HEK293 (cell line): ENCODE measurements around the gene UBA6.

Experiments used
- BCL11A ChIP-seq: fragments of 450-650 bp; formaldehyde crosslinking; IDR thresholded peaks from 2 replicates; pipeline ENCODE4 v1.5.1; 2016; ENCODE audit warnings: low read depth, missing biosample characterization, missing genetic modification characterization
- GLI4 ChIP-seq: fragments of 450-650 bp; formaldehyde crosslinking; IDR thresholded peaks from 2 replicates; pipeline ENCODE4 v1.5.1; 2016; ENCODE audit warnings: missing biosample characterization, missing genetic modification characterization
- RBAK ChIP-seq: fragments of 450-650 bp; formaldehyde crosslinking; IDR thresholded peaks from 2 replicates; pipeline ENCODE4 v1.5.1; 2016; ENCODE audit warnings: missing biosample characterization, missing genetic modification characterization
- ZBTB7A ChIP-seq: fragments of 450-650 bp; formaldehyde crosslinking; IDR thresholded peaks from 2 replicates; pipeline ENCODE4 v1.5.1; 2016; ENCODE audit warnings: low read depth, missing biosample characterization, missing genetic modification characterization
- ZNF473 ChIP-seq: fragments of 450-650 bp; formaldehyde crosslinking; IDR thresholded peaks from 2 replicates; pipeline ENCODE4 v1.5.1; 2017; ENCODE audit warnings: missing biosample characterization, missing genetic modification characterization
- ZNF549 ChIP-seq: fragments of 450-650 bp; IDR thresholded peaks from 2 replicates; pipeline ENCODE4 v1.5.1; 2018; ENCODE audit warnings: missing biosample characterization, missing genetic modification characterization, mild to moderate bottlenecking, inconsistent platforms, moderate library complexity
- ZNF610 ChIP-seq: fragments of 450-650 bp; formaldehyde crosslinking; IDR thresholded peaks from 2 replicates; pipeline ENCODE4 v1.5.1; 2016; ENCODE audit warnings: missing biosample characterization, missing genetic modification characterization, borderline replicate concordance
- ZNF791 ChIP-seq: fragments of 450-650 bp; formaldehyde crosslinking; IDR thresholded peaks from 2 replicates; pipeline ENCODE4 v1.5.1; 2016; ENCODE audit warnings: missing biosample characterization, missing genetic modification characterization
- TF ChIP-seq, protein P1 (sequence below): fragments of 450-650 bp; formaldehyde crosslinking; IDR thresholded peaks from 2 replicates; pipeline ENCODE4 v1.5.1; 2016; ENCODE audit warnings: missing biosample characterization, missing genetic modification characterization
- TF ChIP-seq, protein P2 (sequence below): fragments of 450-650 bp; formaldehyde crosslinking; IDR thresholded peaks from 2 replicates; pipeline ENCODE4 v1.5.1; 2016; ENCODE audit warnings: missing biosample characterization, missing genetic modification characterization
- TF ChIP-seq, protein P3 (sequence below): fragments of 450-650 bp; formaldehyde crosslinking; IDR thresholded peaks from 2 replicates; pipeline ENCODE4 v1.5.0; 2017; ENCODE audit warnings: missing biosample characterization, missing genetic modification characterization, borderline replicate concordance

GRCh38 chr4:67687636-67688035 lies 13.3 kb downstream of the UBA6 start:
- TF ChIP-seq, protein P1, sequence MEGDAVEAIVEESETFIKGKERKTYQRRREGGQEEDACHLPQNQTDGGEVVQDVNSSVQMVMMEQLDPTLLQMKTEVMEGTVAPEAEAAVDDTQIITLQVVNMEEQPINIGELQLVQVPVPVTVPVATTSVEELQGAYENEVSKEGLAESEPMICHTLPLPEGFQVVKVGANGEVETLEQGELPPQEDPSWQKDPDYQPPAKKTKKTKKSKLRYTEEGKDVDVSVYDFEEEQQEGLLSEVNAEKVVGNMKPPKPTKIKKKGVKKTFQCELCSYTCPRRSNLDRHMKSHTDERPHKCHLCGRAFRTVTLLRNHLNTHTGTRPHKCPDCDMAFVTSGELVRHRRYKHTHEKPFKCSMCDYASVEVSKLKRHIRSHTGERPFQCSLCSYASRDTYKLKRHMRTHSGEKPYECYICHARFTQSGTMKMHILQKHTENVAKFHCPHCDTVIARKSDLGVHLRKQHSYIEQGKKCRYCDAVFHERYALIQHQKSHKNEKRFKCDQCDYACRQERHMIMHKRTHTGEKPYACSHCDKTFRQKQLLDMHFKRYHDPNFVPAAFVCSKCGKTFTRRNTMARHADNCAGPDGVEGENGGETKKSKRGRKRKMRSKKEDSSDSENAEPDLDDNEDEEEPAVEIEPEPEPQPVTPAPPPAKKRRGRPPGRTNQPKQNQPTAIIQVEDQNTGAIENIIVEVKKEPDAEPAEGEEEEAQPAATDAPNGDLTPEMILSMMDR (tag by site-specific recombination), result no peak
- no peak for TF ChIP-seq ZBTB7A (tag by site-specific recombination)
- TF ChIP-seq ZNF791 (tag by site-specific recombination), result no peak
- TF ChIP-seq ZNF473, result no peak
- no peak for TF ChIP-seq GLI4 (tag by site-specific recombination)
- TF ChIP-seq RBAK (tag by site-specific recombination), result no peak
- TF ChIP-seq, protein P2, sequence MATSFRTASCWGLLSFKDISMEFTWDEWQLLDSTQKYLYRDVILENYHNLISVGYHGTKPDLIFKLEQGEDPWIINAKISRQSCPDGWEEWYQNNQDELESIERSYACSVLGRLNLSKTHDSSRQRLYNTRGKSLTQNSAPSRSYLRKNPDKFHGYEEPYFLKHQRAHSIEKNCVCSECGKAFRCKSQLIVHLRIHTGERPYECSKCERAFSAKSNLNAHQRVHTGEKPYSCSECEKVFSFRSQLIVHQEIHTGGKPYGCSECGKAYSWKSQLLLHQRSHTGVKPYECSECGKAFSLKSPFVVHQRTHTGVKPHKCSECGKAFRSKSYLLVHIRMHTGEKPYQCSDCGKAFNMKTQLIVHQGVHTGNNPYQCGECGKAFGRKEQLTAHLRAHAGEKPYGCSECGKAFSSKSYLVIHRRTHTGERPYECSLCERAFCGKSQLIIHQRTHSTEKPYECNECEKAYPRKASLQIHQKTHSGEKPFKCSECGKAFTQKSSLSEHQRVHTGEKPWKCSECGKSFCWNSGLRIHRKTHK (tag by site-specific recombination), result no peak
- no peak for TF ChIP-seq BCL11A
- TF ChIP-seq ZNF549 (tag by site-specific recombination), result no peak
- TF ChIP-seq, protein P3, sequence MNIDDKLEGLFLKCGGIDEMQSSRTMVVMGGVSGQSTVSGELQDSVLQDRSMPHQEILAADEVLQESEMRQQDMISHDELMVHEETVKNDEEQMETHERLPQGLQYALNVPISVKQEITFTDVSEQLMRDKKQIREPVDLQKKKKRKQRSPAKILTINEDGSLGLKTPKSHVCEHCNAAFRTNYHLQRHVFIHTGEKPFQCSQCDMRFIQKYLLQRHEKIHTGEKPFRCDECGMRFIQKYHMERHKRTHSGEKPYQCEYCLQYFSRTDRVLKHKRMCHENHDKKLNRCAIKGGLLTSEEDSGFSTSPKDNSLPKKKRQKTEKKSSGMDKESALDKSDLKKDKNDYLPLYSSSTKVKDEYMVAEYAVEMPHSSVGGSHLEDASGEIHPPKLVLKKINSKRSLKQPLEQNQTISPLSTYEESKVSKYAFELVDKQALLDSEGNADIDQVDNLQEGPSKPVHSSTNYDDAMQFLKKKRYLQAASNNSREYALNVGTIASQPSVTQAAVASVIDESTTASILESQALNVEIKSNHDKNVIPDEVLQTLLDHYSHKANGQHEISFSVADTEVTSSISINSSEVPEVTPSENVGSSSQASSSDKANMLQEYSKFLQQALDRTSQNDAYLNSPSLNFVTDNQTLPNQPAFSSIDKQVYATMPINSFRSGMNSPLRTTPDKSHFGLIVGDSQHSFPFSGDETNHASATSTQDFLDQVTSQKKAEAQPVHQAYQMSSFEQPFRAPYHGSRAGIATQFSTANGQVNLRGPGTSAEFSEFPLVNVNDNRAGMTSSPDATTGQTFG, result no peak
- no peak for TF ChIP-seq ZNF610
